Measurements from ENCODE around the gene THEM4.

The THEM4 gene

GRCh38 chr1:151909167-151910149, at the start of gene THEM4:
Gene THEM4 (minus strand): TSS chr1:151909511. CDS start chr1:151909458, 53 bp downstream.
- DNase-seq (ENCODE audit: low read depth in 2 of 2), result peak; percentile 95 to 98

- DNase-seq (ENCODE audit: low read depth in 2 of 2), result no peak
Observed at GRCh38 chr1:151958959-151959358, 49.6 kb upstream of the THEM4 start.

GRCh38 chr1:151956957-151957497, 47.7 kb upstream of the THEM4 start:
- no peak for DNase-seq (ENCODE audit: low read depth in 2 of 2)

GRCh38 chr1:151953409-151954094, 44.2 kb upstream of the THEM4 start:
- no peak for DNase-seq (ENCODE audit: low read depth in 2 of 2)

GRCh38 chr1:151952811-151953210, 43.5 kb upstream of the THEM4 start:
- DNase-seq (ENCODE audit: low read depth in 2 of 2), result no peak

GRCh38 chr1:151949371-151950193, 40.3 kb upstream of the THEM4 start:
- DNase-seq (ENCODE audit: low read depth in 2 of 2), result no peak

GRCh38 chr1:151948506-151948905, 39.2 kb upstream of the THEM4 start:
- DNase-seq (ENCODE audit: low read depth in 2 of 2), result no peak

GRCh38 chr1:151947140-151947539, 37.8 kb upstream of the THEM4 start:
- DNase-seq (ENCODE audit: low read depth in 2 of 2), result no peak

GRCh38 chr1:151945725-151946722, 36.7 kb upstream of the THEM4 start:
- peak; percentile 45 to 56 for DNase-seq (ENCODE audit: low read depth in 2 of 2)

GRCh38 chr1:151944857-151945575, 35.7 kb upstream of the THEM4 start:
- no peak for DNase-seq (ENCODE audit: low read depth in 2 of 2)

GRCh38 chr1:151944126-151944856, 35.0 kb upstream of the THEM4 start:
- no peak for DNase-seq (ENCODE audit: low read depth in 2 of 2)

GRCh38 chr1:151943591-151943990, 34.3 kb upstream of the THEM4 start:
- DNase-seq (ENCODE audit: low read depth in 2 of 2), result no peak

- DNase-seq (ENCODE audit: low read depth in 2 of 2), result no peak
Observed at GRCh38 chr1:151942882-151943281, 33.6 kb upstream of the THEM4 start.

- DNase-seq (ENCODE audit: low read depth in 2 of 2), result no peak
Observed at GRCh38 chr1:151940541-151940940, 31.2 kb upstream of the THEM4 start.

GRCh38 chr1:151939779-151940178, 30.5 kb upstream of the THEM4 start:
- DNase-seq (ENCODE audit: low read depth in 2 of 2), result no peak

- no peak for DNase-seq (ENCODE audit: low read depth in 2 of 2)
Observed at GRCh38 chr1:151939141-151939540, 29.8 kb upstream of the THEM4 start.

- no peak for DNase-seq (ENCODE audit: low read depth in 2 of 2)
Observed at GRCh38 chr1:151936653-151937052, 27.3 kb upstream of the THEM4 start.

GRCh38 chr1:151935894-151936602, 26.7 kb upstream of the THEM4 start:
- DNase-seq (ENCODE audit: low read depth in 2 of 2), result no peak

All from stimulated activated CD4-positive, alpha-beta T cell treated with anti-CD3 and anti-CD28 coated beads, Interleukin-15, amount 100 ng/mL, for 48 hours (primary cell).